Measurements from ENCODE around the gene LRMDA. TPM values are rescaled to one million over a fixed set of nuclear protein-coding genes. Genes with fewer than 3 reads are reported as not detected.

Gene LRMDA
- total and polyA plus RNA-seq, 2 donors (not counting 1 experiment from before 2014, with no cell fraction given): 0.12 TPM; not detected in 1

- no peak overlapping the region for H3K4me3 Mint-ChIP-seq
- CTCF ChIA-PET: no interaction called here
- Histone ChIP-seq H3K9ac (ENCODE audit: low read length) (no peak overlapping the region), H3K36me3 (replicated peaks in 1 of 2; ENCODE audit: control extremely low read depth in 1 of 2, control insufficient read depth in 1 of 2, extremely low read depth in 1 of 2, insufficient read depth in 2 of 2, low read length in 1 of 2) (no peaks in the 10 kb centered on the region), H3K27me3 (replicated peaks in 1 of 4; ENCODE audit: control extremely low read depth in 1 of 4, control insufficient read depth in 3 of 4, insufficient read depth in 4 of 4, low read length in 3 of 4) (no peaks in the 10 kb centered on the region), H2AFZ (ENCODE audit: insufficient read depth, low read depth, low read length, poor library complexity, severe bottlenecking) (no peak overlapping the region), H3K4me2 (replicated peaks; ENCODE audit: low read depth, low read length, poor library complexity, severe bottlenecking) (no peak overlapping the region), H3K9me3 (ENCODE audit: control extremely low read depth in 1 of 3, control insufficient read depth in 2 of 3, insufficient read depth in 1 of 3, low read length in 2 of 3) (no peaks in the 10 kb centered on the region), H3K27ac (ENCODE audit: low read length in 2 of 2) (no peak overlapping the region), H3K79me2 (ENCODE audit: control insufficient read depth, insufficient read depth, low read length) (no peaks in the 10 kb centered on the region), H3K4me1 (ENCODE audit: control insufficient read depth in 2 of 2, insufficient read depth in 2 of 2, low read length in 2 of 2) (no peaks in the 10 kb centered on the region), H4K20me1 (ENCODE audit: control insufficient read depth, insufficient read depth, low read length, poor library complexity, severe bottlenecking) (no peaks in the 10 kb centered on the region), H3K4me3 (ENCODE audit: control extremely low read depth in 1 of 5, extremely low read depth in 1 of 5, insufficient read depth in 1 of 5, low read depth in 2 of 5, low read length in 4 of 5) (no peak overlapping the region)
- no peaks in the 10 kb centered on the region for H3K27me3 Mint-ChIP-seq
- intact Hi-C loops (cut with micrococcal nuclease): no loop called here
- no peak for TF ChIP-seq EZH2 (IDR thresholded peaks at IDR 0.05; ENCODE audit: borderline replicate concordance, insufficient read depth, low read depth, low read length, poor library complexity, severe bottlenecking)
- 95% methylated on average over 2 of the region's 2 CpGs for WGBS (ENCODE audit: insufficient coverage)
- no peak for DNase-seq
- no peaks in the 10 kb centered on the region for H3K9me3 Mint-ChIP-seq (ENCODE audit: insufficient read depth)
- H3K27ac Mint-ChIP-seq: no peak overlapping the region
- no peaks in the 10 kb centered on the region for H3K4me1 Mint-ChIP-seq
- POLR2A ChIA-PET: no interaction called here
- ATAC-seq (ENCODE audit: low read depth): no peak
Measured at GRCh38 chr10:75866300-75866625, 434.8 kb downstream of the LRMDA start.

- H3K4me3 ChIP-seq (ENCODE audit: control extremely low read depth in 1 of 5, extremely low read depth in 1 of 5, insufficient read depth in 1 of 5, low read depth in 2 of 5, low read length in 4 of 5): no peak overlapping the region
- no peak overlapping the region for H3K27ac Mint-ChIP-seq
- ATAC-seq (ENCODE audit: low read depth) (no peak), DNase-seq (no peak)
- no peak overlapping the region for H3K9ac ChIP-seq (ENCODE audit: low read length)
- WGBS (ENCODE audit: insufficient coverage): 72% methylated on average over 3 of the region's 4 CpGs
- H3K9me3 Mint-ChIP-seq (ENCODE audit: insufficient read depth): no peaks in the 10 kb centered on the region
- H4K20me1 ChIP-seq (ENCODE audit: control insufficient read depth, insufficient read depth, low read length, poor library complexity, severe bottlenecking): no peaks in the 10 kb centered on the region
- H3K4me2 ChIP-seq (replicated peaks; ENCODE audit: low read depth, low read length, poor library complexity, severe bottlenecking): no peak overlapping the region
- POLR2A ChIA-PET: no interaction called here
- H3K4me1 ChIP-seq (ENCODE audit: control insufficient read depth in 2 of 2, insufficient read depth in 2 of 2, low read length in 2 of 2): no peaks in the 10 kb centered on the region
- H3K4me3 Mint-ChIP-seq: no peak overlapping the region
- no peak overlapping the region for H3K27ac ChIP-seq (ENCODE audit: low read length in 2 of 2)
- no peaks in the 10 kb centered on the region for H3K27me3 Mint-ChIP-seq
- CTCF ChIA-PET: no interaction called here
- intact Hi-C loops (cut with micrococcal nuclease): no loop called here
- no peaks in the 10 kb centered on the region for H3K9me3 ChIP-seq (ENCODE audit: control extremely low read depth in 1 of 3, control insufficient read depth in 2 of 3, insufficient read depth in 1 of 3, low read length in 2 of 3)
- TF ChIP-seq EZH2 (IDR thresholded peaks at IDR 0.05; ENCODE audit: borderline replicate concordance, insufficient read depth, low read depth, low read length, poor library complexity, severe bottlenecking) (no peak), CTCF (IDR thresholded peaks at IDR 0.05) (no peak)
- no peaks in the 10 kb centered on the region for H3K27me3 ChIP-seq (replicated peaks in 1 of 4; ENCODE audit: control extremely low read depth in 1 of 4, control insufficient read depth in 3 of 4, insufficient read depth in 4 of 4, low read length in 3 of 4)
- no peak overlapping the region for H2AFZ ChIP-seq (ENCODE audit: insufficient read depth, low read depth, low read length, poor library complexity, severe bottlenecking)
- H3K4me1 Mint-ChIP-seq: no peaks in the 10 kb centered on the region
- no peaks in the 10 kb centered on the region for H3K36me3 ChIP-seq (replicated peaks in 1 of 2; ENCODE audit: control extremely low read depth in 1 of 2, control insufficient read depth in 1 of 2, extremely low read depth in 1 of 2, insufficient read depth in 2 of 2, low read length in 1 of 2)
- H3K79me2 ChIP-seq (ENCODE audit: control insufficient read depth, insufficient read depth, low read length): no peaks in the 10 kb centered on the region
Measured at GRCh38 chr10:75866731-75867130, 435.3 kb downstream of the LRMDA start.
